HG03064 (cell line): ENCODE data around the gene UGT2A2.
"Not testable (repeated sequence)": the region's sequence is repeated elsewhere in the genome, so short reads cannot be mapped to it uniquely, and the experiment has no call there.

Experiments
- ATAC-seq: cut with Tn5 transposase; IDR thresholded peaks from one replicate; pipeline ENCODE4 v1.9.1; 2021; ENCODE audit warnings: low read depth; ENCODE audit not compliant: unreplicated experiment

UGT2A2 gene

DNA sequence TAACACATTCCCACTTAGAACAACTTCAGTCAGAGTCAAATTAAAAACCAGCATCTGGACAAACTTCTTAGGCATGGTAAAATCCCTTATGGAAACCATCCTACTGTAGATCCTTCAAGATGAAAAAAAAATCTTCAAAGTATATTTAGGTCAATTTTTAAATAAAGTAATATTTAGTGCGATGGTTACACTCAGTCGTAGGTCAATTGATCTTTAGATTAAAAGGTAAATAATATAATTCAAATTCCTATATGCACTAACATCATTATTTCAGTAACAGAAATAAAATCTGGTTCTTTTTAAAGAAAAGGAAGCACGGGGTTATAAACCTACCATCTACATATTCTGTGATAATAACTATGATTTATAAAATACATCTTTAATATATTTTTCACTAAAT lies at the start of gene UGT2A2:
TSS of gene UGT2A2 (minus strand) at position 101 of the 400 bp plus-strand sequence. CDS start at position 99, 2 bp downstream.
- ATAC-seq, result no peak

- ATAC-seq, result no peak
Measured at GRCh38 chr4:69684804-69685203, 45.4 kb upstream of the UGT2A2 start.

GRCh38 chr4:69668680-69669079 lies 29.2 kb upstream of the UGT2A2 start:
- ATAC-seq, result no peak

DNA sequence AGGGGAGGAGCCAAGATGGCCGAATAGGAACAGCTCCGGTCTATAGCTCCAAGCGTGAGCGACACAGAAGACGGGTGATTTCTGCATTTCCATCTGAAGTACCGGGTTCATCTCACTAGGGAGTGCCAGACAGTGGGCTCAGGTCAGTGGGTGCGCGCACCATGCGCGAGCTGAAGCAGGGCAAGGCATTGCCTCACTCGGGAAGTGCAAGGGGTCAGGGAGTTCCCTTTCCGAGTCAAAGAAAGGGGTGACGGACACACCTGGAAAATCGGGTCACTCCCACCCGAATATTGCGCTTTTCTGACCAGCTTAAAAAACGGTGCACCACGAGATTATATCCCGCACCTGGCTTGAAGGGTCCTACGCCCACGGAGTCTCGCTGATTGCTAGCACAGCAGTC lies 24.6 kb upstream of the UGT2A2 start:
- ATAC-seq, result not testable (repeated sequence)

DNA sequence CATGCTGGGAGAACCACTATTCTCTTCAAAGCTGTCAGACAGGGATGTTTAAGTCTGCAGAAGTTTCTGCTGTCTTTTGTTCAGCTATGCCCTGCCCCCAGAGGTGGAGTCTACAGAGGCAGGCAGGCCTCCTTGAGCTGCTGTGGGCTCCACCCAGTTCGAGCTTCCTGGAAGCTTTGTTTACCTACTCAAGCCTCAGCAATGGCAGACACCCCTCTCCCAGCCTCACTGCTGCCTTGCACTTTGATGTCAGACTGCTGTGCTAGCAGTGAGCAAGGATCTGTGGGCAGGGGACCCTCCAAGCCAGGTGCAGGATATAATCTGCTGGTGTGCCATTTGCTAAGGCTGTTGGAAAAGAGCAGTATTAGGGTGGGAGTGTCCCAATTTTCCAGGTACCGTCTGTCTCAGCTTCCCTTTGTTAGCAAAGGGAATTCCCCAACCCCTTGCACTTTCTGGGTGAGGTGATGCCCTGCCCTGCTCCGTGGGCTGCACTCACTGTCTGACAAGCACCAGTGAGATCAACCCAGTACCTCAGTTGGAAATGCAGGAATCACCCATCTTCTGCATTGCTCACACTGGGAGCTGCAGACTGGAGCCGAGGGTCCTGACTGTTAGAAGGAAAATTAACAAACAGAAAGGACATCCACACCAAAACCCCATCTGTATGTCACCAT lies 21.8 kb upstream of the UGT2A2 start:
- ATAC-seq, result not testable (repeated sequence)

- ATAC-seq, result no peak
Measured at GRCh38 chr4:69658133-69658532, 18.7 kb upstream of the UGT2A2 start.

GRCh38 chr4:69656653-69657158 lies 17.3 kb upstream of the UGT2A2 start:
- ATAC-seq, result no peak

- no peak for ATAC-seq
Measured at GRCh38 chr4:69653147-69653546, 13.7 kb upstream of the UGT2A2 start, which contains the start of gene UGT2A1. TSS of gene UGT2A1 (minus strand) at chr4:69653247. CDS start at chr4:69647644, 5,603 bp downstream.

DNA sequence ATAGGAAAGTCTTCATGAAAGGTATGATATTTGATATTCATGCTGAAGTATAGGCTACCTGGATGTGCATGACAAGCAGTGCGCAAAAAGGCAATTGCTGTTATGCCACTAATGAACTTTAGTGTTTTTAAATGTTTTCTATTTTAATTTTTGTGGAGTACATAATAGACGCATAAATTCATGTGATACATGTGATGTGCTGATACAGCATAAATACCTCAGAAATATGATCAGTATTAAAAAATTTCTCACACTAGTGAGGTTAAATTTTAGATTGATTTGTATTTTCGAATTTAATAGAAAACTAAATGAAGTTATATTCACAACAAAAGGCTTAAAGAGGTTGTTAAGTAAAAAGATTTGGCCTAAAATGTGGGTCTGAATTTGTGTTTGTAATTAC lies 11.4 kb upstream of the UGT2A2 start:
- no peak for ATAC-seq

- ATAC-seq, result no peak
Measured at GRCh38 chr4:69649629-69650028, 10.2 kb upstream of the UGT2A2 start.

GRCh38 chr4:69649207-69649606 lies 9.8 kb upstream of the UGT2A2 start:
- ATAC-seq, result no peak

DNA sequence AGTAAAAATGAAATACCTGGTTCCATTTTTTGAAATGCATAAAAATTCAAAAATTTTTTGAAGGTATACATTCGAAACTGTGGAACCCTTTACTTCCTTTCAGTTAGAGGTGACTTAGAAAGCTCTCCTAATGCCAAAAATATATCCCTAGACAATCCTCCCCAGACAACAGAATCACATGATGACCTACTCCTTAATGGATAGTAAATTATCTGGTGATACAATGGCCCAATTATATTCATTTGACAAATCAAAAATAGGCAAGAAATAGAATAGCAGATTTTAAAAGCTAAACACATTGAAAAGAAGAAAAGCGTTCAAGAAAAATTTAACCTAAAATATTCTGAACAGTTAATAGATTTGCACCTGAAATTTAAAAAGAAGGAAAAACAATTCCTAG lies 3.5 kb upstream of the UGT2A2 start:
- no peak for ATAC-seq

DNA sequence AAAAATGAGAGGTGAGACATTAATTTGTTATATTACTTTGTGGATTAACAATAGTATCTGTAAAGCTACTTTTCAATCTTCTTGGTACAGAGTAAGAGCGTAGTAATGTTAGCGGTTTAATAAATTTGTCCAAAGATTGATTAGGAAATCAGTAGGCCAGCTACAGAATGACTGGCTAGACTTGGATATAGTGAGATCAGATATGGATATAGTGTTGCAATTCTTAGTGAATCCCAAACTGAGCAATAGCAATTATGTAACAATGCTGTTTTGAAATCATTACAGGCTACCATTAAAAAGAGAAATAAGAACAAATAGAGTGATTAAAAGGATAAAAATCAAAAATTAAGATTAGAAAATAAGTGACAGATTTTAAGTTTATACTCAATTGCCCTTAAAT lies 847 bp upstream of the UGT2A2 start:
- ATAC-seq, result no peak

DNA sequence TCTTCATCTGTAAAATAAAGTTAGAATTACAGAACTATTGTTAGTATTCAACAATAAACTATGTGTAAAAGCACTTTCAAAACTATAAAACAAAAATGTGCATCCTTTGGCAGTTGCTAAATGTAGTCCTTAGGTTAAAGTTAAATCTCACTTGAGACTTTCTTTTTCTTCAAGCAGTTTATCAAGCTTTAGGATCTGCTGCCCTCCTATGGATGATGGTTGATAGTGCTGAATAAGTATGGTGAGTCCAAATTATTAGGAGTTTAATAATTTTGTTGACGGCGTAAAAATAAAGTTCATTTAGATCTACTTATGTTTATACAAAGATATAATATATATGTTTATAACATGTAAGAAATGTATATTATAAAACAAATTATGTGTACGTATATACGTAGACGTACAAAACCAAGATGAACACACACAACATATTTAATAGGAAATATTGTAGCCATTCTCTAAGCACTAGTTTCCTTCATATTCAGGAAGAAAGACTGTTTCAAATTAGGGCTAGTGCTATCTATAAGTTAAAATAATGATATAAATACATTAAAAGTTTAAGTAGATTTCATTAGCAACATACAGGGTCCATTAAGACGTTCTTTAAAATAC lies 22.3 kb downstream of the UGT2A2 start:
- no peak for ATAC-seq

DNA sequence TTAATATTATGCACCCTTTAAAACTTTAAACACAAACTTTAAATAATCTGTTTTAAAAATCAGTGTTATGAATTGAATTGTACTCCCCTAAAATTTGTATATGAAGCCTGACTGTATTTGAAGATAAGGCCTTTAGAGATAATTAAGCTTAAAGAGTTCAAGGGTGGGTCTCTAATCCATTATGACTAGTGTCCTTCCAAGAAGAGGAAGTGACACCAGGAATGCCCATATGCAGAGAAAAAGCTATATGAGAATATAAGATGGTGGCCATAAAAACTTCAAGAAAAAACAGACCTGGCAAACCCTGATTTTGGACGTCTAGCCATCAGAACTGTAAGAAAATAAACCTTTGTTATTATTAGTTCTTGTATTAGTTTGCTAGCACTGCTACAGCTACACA lies 29.0 kb downstream of the UGT2A2 start:
- no peak for ATAC-seq

- ATAC-seq, result no peak
Measured at GRCh38 chr4:69601065-69601464, 38.4 kb downstream of the UGT2A2 start.

DNA sequence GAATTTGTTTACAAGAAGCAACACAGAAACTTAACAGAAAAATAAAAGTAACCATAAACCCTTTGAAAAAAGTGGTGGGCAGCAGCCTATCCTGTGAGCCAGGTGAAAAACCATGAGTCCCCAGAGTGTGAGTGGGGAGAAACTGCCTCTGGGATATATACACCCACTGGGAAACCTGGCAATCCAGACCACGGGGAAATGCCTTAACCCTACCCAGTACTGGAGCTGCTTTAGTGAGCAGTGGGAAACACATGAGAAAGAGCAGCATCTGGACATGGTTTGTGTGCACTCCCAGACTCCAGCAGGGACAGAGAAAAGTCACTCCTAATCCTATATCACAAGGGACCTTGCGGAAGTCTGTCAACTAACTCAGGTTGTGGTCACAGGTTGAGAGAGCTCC lies 39.4 kb downstream of the UGT2A2 start:
- no peak for ATAC-seq

- no peak for ATAC-seq
Measured at GRCh38 chr4:69594382-69594781, 45.1 kb downstream of the UGT2A2 start.

DNA sequence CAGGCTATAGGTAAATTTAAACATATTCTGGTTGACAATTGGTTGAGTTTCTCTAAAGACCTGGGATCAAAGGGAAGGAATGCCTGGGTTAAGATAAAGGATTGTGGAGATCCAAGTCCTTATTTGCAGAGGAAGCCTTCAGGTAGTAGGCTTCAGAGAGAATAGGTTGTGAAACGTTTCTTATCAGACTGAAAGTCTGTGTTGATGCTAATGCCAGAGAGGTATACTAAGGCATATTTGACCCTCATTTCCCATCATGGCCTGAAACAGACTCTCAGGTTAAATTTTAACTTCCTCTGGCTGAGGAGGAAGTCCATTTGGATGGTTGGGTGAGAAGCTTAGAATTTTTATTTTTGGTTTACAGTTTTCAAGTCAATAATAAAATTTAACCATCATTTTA lies 48.1 kb downstream of the UGT2A2 start:
- ATAC-seq, result no peak

DNA sequence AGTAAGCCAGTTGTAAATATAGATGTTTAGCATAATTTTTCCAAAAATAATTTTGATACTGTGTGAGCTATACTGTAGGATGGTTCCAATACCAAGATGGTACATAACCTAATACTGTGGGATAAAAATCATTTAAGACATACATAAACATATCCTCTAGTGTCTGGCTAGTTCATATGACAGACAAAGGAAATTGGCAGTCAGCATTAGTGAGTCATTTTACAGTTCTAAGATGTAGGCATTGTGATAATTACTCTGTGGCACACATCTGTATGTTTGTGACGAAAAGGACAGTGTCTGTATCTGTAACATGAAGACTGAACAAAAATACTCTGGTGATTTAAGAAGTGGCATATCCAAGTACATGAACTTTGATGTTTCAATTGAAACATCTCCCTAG lies 49.6 kb downstream of the UGT2A2 start:
- ATAC-seq, result no peak

DNA sequence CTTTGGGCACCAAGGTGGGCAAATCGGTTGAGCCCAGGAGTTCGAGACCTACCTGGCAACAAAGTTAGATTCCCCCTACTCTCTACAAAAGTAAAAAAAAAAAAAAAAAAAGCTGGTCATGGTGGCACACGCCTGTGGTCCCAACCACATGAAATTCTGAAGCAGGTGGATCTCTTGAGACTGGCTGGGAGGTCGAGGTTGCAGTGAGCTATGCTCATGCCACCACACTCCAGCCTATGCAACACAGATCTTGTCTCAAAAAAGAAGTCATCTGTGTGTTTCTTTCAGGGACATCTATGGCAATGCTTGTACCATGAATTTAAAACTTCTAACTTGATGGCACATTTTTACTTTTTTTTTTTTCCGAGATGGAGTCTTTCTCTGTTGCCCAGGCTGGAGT lies 55.3 kb downstream of the UGT2A2 start:
- ATAC-seq, result no peak

- ATAC-seq, result no peak
Measured at GRCh38 chr4:69583543-69583942, 55.9 kb downstream of the UGT2A2 start.
